Thoracic aorta (tissue), 2 donors: ENCODE measurements around the gene TNS3. TPM values are rescaled to one million over a fixed set of nuclear protein-coding genes. Genes with fewer than 3 reads are reported as not detected.
"Not testable (repeated sequence)": the region's sequence is repeated elsewhere in the genome, so short reads cannot be mapped to it uniquely, and the experiment has no call there.

Experiments used
- ATAC-seq: fragments of 150-250 bp; one replicate; pipeline ENCODE4 v1.8.0; 2017; ENCODE audit warnings: low read depth; ENCODE audit not compliant: insufficient number of reproducible peaks, low FRiP score
- DNase-seq: peaks from one replicate; pipeline ENCODE4 v3.0.0-alpha.2; 2020; ENCODE audit warnings: low spot score
- H3K27ac ChIP-seq, 2 donors: fragments of 200-600 bp; sonication (generic); 1 replicate in 1 of 2; 2 replicates in 1 of 2; pipeline ENCODE4 v1.5.1; 2016; ENCODE audit warnings: mild to moderate bottlenecking in 2 of 2, moderate library complexity in 2 of 2
- H3K27me3 ChIP-seq: fragments of 200-600 bp; sonication (generic); replicated peaks from 2 replicates; pipeline ENCODE4 v1.6.0; 2016; ENCODE audit warnings: mild to moderate bottlenecking; ENCODE audit not compliant: insufficient read depth
- H3K36me3 ChIP-seq: fragments of 200-600 bp; sonication (generic); one replicate; pipeline ENCODE4 v1.5.1; 2016
- H3K4me1 ChIP-seq, 2 donors: fragments of 200-600 bp; sonication (generic); 1 replicate in 1 of 2; 2 replicates in 1 of 2; pipeline versions ENCODE4 v1.5.1 to v1.6.0; 2016; ENCODE audit warnings: low read depth in 2 of 2, mild to moderate bottlenecking in 1 of 2; ENCODE audit not compliant: control insufficient read depth in 1 of 2
- H3K4me3 ChIP-seq: fragments of 200-600 bp; sonication (generic); 2 replicates; pipeline ENCODE4 v1.5.1; 2016; ENCODE audit warnings: mild to moderate bottlenecking
- H3K9me3 ChIP-seq: fragments of 200-600 bp; sonication (generic); 2 replicates; pipeline ENCODE4 v1.5.1; 2016
- CTCF ChIP-seq: fragments of 200-600 bp; sonication (generic); IDR thresholded peaks from one replicate; pipeline ENCODE4 v1.5.1; 2019; ENCODE audit warnings: antibody characterized with exemption
- total RNA-seq, 2 donors: library from RNA; depleted of rRNA; stranded (reverse); fragments of >200 nt; gene quantifications; one replicate each; pipeline versions ENCODE4 v1.1.0 to v1.2.3, GENCODE V29; 2016

TNS3 gene
- total RNA-seq, 2 donors from 2014 or later, result 138 to 151 TPM

GRCh38 chr7:47609803-47610452 lies 28.0 kb upstream of the TNS3 start:
- Histone ChIP-seq H3K36me3 (no peaks in the 10 kb centered on the region), H3K4me1 (peaks cover 9 to 29% of the 10 kb centered on the region in 2 donors), H3K27ac (no peak overlapping the region), H3K4me3 (no peak overlapping the region), H3K9me3 (no peaks in the 10 kb centered on the region), H3K27me3 (no peaks in the 10 kb centered on the region)
- ATAC-seq (no peak), DNase-seq (no peak)
- no peak for TF ChIP-seq CTCF

- peaks cover 13 to 50% of the 10 kb centered on the region in 2 donors for H3K4me1 ChIP-seq
- H3K4me3 ChIP-seq, H3K36me3 ChIP-seq, ATAC-seq, H3K27me3 ChIP-seq, DNase-seq, H3K27ac ChIP-seq, H3K9me3 ChIP-seq: not testable (repeated sequence)
These were observed 24.7 kb upstream of the TNS3 start for GRCh38 chr7:47606593-47607046.

- peaks cover 19 to 53% of the 10 kb centered on the region in 2 donors for H3K4me1 ChIP-seq
These were observed 24.1 kb upstream of the TNS3 start for GRCh38 chr7:47605816-47606575.

GRCh38 chr7:47604496-47604890 lies 22.6 kb upstream of the TNS3 start:
- ATAC-seq, result peak; percentile 19
- no peak for DNase-seq
- Histone ChIP-seq H3K4me1 (peaks cover 29 to 58% of the 10 kb centered on the region in 2 donors), H3K27me3 (no peaks in the 10 kb centered on the region), H3K36me3 (no peaks in the 10 kb centered on the region), H3K9me3 (no peaks in the 10 kb centered on the region), H3K4me3 (no peak overlapping the region), H3K27ac (peak overlapping the region; percentile 15 to 63)
- TF ChIP-seq CTCF, result no peak

More at GRCh38 chr7:47605816-47606575, 24.1 kb upstream of the TNS3 start:
- H3K27me3 ChIP-seq, result no peaks in the 10 kb centered on the region
- DNase-seq (no peak), ATAC-seq (no peak)
- no peaks in the 10 kb centered on the region for H3K9me3 ChIP-seq
- H3K4me3 ChIP-seq, result no peak overlapping the region
- H3K36me3 ChIP-seq, result no peaks in the 10 kb centered on the region
- no peak for TF ChIP-seq CTCF
- peak overlapping the region in 1 of 2 donors; percentile 19 for H3K27ac ChIP-seq

- not testable (repeated sequence) for H3K4me3 ChIP-seq, ATAC-seq, H3K27me3 ChIP-seq, DNase-seq, H3K36me3 ChIP-seq, H3K9me3 ChIP-seq
- Histone ChIP-seq H3K4me1 (peaks cover 29 to 63% of the 10 kb centered on the region in 2 donors), H3K27ac (peak overlapping the region in 1 of 2 donors; percentile 63)
These were observed 21.8 kb upstream of the TNS3 start for GRCh38 chr7:47603514-47604255.
